Measurements from ENCODE around the gene GPR156. TPM values are rescaled to one million over a fixed set of nuclear protein-coding genes. Genes with fewer than 3 reads are reported as not detected.
"Not testable (repeated sequence)": the region's sequence is repeated elsewhere in the genome, so short reads cannot be mapped to it uniquely, and the experiment has no call there.

Gene GPR156
- total RNA-seq, 1 donor from 2014 or later: 0.07 TPM

DNA sequence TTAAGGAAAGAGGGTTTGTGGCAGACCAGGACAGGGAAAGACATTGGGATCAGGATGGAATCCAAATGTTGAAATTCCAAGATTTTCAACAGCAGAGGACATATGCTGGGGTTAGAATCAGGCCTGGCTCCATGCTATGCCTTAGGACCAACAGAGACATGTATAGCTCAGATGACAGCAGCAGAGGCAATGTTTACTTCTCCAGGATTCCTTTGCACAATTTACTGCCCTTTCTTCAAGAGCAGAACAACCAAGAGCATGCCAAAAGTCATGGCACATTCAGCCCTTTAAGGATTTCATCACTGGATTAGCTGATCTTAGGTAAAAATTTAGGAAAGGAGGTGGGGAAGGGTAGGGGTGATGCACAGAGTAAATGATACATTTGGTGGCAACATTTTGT is 121.2 kb downstream of the GPR156 start:
- intact Hi-C loops (cut with micrococcal nuclease): no loop called here

DNA sequence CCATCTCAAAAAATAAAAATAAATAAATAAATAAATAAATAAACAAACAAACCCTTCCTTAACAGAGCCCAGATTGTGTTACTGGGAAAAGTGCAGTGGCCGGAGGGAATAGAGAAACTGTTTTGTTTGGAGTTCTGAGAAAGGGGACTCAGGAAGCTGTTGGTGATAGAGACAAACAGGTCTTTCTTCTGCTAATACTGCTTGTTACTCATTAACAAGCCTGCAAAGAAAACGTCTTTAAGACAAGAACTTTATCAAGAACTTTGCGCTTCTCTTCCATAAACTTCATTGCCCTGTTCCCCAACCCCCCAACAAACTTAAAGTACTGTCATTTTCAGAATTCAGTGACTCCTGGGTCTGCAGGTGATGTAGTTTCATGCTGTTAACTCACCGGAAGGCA is 122.0 kb downstream of the GPR156 start:
- intact Hi-C loops (cut with micrococcal nuclease): no loop called here

DNA sequence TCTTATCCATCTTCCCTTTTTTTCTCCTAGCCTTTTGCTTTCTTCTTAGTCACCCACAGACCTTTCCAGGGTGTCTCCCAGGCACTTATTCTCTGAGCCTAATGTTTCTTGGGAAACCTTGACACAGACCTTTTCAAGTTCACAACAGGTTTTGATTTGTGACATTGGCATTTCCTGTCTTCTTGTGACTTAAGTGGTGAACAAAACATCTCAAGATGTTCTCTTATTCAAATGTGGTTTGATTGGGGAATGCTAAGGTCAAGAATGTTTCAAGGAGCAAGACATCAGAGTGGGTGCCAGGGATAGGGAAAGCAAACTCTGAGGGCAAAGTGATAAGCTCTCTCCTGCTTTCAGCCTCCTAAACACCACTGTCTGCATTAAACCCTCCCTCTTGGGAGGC is 122.6 kb downstream of the GPR156 start:
- intact Hi-C loops (cut with micrococcal nuclease): no loop called here

DNA sequence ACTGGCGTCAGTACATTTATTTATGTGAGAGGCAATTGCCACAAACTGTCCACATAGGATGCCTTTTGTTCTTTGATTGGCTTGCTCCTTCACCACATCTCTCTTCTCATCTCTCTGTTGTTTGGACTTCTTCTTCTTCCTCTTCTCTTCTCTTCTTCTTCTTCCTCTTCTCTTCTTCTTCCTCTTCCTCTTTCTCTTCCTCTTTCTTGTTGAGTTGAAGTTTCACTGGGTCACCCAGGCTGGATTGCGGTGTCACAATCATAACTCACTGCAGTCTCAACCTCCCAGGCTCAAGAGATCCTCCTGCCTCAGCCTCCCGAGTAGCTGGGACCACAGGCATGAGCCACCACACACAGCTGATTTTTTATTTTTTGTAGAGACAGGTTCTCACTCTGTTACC is 123.1 kb downstream of the GPR156 start:
- intact Hi-C loops (cut with micrococcal nuclease): no loop called here

DNA sequence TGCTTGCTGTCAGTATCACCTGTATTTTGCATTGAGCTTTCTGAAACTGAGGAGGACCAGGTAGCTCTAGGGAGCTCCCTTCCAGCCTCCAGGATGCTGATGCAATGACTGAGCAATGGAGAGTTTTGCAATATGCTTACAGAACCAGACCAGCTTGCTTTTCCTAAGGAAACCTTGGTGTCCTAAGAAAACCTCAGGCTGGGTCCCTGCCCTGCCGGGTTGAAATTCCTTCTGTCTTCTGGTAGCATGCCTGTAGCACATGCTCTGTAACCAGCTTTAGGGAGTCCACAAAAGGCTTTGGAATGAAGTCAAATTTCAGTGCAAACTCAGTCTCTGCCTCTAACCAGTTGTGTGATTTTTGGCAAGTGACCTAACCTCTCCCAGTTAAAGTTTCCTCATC is 125.0 kb downstream of the GPR156 start:
- intact Hi-C loops (cut with micrococcal nuclease): no loop called here

- intact Hi-C loops (cut with micrococcal nuclease): no loop called here
Observed at GRCh38 chr3:120157681-120158080, 127.3 kb downstream of the GPR156 start.

GRCh38 chr3:120157113-120157512 is 127.9 kb downstream of the GPR156 start:
- intact Hi-C loops (cut with micrococcal nuclease): no loop called here

DNA sequence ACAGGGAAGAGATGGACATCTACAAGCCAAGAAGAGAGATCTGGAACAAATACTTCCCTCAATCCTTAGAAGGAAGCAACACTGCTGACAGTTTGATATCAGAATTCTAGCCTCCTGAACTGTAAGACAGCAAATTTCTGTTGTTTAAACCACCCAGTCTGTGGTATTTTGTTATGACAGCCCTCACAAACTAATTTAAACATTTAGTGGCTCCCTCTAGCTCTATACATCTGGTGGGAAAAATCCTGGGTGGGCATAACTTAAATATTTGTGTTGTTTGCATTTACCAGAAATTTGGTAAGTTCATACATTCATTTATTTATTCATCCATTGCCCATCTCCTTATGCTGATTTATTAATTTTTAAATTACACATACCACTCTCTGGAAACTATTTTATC is 128.3 kb downstream of the GPR156 start:
- intact Hi-C loops (cut with micrococcal nuclease): no loop called here

DNA sequence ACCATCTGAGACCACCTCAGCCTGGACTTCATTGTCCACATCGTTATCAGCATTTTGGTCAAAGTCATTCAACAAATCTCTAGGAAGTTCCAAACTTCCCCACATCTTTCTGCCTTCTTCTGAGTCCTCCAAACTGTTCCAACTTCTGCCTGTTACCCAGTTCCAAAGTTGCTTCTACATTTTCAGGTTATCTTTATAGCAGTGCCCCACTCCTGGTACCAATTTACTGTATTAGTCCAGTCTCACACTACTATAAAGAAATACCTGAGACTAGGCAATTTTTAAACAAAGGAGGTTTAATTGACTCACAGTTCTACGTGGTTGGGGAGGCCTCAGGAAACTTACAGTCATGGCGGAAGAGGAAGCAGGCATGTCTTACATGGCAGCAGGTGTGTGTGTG is 129.3 kb downstream of the GPR156 start:
- intact Hi-C loops (cut with micrococcal nuclease): not testable (repeated sequence)

DNA sequence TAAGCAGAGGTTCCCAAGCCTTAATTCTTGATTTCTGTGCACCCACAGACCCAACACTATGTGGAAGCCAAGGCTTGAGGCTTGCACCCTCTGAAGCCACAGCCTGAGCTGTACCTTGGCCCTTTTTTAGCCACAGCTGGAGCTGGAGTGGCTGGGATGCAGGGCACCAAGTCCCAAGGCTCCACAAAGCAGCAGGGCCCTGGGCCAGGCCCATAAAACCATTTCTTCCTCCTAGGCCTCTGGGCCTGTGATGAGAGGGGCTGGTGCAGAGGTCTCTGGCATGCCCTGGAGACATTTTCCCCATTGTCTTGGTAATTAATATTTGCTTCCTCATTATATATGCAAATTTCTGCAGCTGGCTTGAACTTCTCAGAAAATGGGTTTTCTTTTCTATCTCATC is 129.9 kb downstream of the GPR156 start:
- intact Hi-C loops (cut with micrococcal nuclease): no loop called here

DNA sequence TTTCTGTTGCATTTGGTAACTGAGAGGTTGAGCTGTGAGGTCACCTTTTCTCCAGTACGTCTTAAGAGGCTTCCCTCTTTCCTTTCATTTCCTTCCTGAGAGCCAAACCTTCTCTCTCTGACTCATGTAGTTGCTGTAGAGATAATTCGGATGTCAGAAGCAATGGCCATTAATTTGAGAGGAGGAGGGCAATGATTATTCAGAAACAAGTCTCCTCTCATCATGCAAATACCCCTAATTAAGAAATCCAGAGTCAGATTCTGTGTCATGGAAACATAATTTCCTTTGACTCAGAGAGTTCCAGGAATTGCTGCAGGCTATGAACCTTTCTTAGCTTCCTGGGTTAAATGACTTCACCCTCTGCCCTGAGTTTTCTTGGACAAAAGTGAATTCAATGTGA is 131.7 kb downstream of the GPR156 start:
- intact Hi-C loops (cut with micrococcal nuclease): no loop called here

GRCh38 chr3:120151791-120152190 is 133.2 kb downstream of the GPR156 start:
- intact Hi-C loops (cut with micrococcal nuclease): no loop called here

- intact Hi-C loops (cut with micrococcal nuclease): loop anchor here (5.0 kb wide), 1 partner anchor 326 kb away; no protein-coding TSS in a partner anchor
Observed at GRCh38 chr3:120148187-120148949, 136.7 kb downstream of the GPR156 start.

DNA sequence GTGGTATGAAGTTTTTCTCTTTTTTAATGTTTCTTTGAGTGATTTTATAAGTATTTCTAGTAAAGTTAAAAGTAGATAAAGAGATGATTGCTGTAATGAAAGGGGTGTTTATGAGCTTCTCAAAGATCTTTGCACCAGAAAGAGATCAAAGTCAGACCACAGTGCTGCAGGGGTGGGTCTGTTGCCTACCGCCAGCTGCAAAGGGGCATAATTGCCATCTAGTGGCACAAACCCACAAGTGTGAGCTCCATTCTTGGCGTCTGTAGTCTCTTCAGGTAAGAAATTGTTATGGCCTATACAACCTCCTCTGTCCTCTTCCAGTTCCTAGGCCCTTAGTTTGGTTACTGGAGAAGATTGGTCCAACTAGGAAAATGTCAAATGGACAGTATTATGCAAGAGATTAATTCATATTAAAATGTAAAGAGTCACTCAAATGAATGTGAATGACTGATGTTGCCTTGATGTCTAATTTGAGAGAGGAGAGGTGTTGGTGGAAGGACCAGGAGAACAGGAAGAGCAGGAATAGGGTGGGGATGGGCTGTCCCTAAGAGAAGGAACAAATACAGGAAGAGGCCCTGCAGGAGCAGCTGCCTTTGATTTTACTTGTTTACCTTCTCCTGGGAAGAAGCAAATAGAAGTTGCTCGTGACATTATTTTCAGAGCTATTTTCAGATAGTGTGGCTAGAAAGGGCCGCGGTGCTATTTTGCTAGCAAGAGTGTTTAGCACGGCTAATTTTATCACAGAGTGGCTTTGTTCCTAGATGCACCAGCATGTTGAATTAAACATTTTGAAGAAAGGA is 137.8 kb downstream of the GPR156 start:
- intact Hi-C loops (cut with micrococcal nuclease): loop anchor here (1.0 to 5.0 kb wide), 2 partner anchors 255 to 325 kb away; no protein-coding TSS in a partner anchor

DNA sequence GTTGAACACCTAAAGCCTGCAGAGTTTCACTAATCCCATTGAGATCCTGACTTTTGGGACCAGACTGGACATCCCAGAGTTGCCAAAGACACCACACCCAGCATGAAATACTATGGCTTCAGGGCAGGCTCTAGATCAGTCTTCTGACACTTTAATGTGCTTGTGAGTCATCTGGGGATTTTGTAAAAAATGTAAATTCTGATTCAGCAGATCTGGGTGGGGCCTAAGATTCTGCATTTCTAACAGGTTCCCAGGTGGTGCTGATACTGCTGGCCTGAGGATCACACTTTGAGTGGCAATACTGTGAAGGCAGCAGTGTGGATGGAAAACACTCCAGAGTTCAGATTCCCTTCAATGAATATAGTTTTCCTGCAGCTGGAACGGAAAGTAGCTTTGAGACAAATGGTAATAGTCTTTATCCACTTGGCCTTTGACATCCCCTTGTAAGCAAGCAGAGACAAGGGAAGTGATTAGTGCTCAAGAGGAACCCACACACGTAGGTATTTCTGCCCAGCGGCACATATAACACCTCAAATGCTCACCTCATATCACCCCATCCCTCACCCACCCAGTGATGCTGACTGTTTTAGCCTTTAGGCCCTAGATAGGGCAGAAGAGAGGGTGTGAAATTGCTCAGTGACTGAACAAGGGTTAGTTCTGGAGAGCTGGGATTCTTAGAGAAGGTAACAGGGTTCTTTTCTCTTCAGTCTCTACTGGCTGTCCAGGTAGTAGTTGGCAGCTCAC is 139.3 kb downstream of the GPR156 start:
- intact Hi-C loops (cut with micrococcal nuclease): loop anchor here (1.0 to 5.0 kb wide), 2 partner anchors 51 to 323 kb away; partner anchors contain the start of gene GSK3B

- intact Hi-C loops (cut with micrococcal nuclease): no loop called here
Observed at GRCh38 chr3:120144267-120144666, 140.8 kb downstream of the GPR156 start.

GRCh38 chr3:120143676-120144075 is 141.3 kb downstream of the GPR156 start:
- intact Hi-C loops (cut with micrococcal nuclease): no loop called here

DNA sequence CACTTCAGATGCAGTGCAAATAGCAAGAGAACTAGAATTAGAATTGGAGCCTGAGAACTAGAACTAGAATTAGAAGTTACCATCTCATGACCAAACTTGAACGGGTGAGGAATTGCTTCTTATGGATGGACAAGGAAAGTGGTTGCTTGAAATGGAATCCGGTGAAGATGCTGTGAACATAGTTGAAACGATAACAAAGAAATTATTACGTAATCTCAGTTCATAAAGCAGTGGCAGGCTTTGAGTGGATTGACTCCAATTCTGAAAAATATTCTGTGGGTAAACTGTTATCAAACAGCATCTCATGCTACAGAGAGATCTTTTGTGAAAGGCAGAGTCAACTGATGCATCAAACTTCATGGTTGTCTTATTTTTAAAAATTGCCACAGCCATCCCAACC is 142.8 kb downstream of the GPR156 start:
- intact Hi-C loops (cut with micrococcal nuclease): no loop called here

- intact Hi-C loops (cut with micrococcal nuclease): no loop called here
Observed at GRCh38 chr3:120140098-120140742, 144.8 kb downstream of the GPR156 start.

GRCh38 chr3:120139140-120139539 is 145.9 kb downstream of the GPR156 start:
- intact Hi-C loops (cut with micrococcal nuclease): no loop called here

DNA sequence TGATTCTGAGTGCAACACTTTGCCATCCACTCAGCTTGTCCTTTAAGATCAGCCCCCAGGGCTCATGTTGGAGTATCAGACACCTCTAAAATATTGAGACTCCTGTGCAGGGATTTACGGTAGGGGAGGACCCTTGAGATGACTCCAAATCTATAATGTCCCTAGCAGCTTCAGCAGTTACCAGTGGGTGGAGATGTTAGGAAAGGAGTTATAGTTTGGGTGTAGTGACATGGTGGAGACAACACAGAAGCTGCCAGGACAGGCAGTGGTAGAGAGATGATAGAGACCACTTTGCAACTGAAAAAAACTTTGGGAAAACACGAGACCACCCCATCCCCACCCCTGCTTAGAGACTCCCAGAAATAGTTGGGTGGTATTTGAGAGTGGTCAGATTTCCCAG is 147.5 kb downstream of the GPR156 start:
- intact Hi-C loops (cut with micrococcal nuclease): no loop called here
